Measurements from ENCODE around the gene ANKRD12. TPM values are rescaled to one million over a fixed set of nuclear protein-coding genes. Genes with fewer than 3 reads are reported as not detected.
A peak's percentile ranks its signal among the peaks of the same experiment; 100 is the strongest.

ANKRD12 gene
- total and polyA plus RNA-seq, 7 experiments from 2014 or later, result 48.7 to 274 (median 154) TPM

DNA sequence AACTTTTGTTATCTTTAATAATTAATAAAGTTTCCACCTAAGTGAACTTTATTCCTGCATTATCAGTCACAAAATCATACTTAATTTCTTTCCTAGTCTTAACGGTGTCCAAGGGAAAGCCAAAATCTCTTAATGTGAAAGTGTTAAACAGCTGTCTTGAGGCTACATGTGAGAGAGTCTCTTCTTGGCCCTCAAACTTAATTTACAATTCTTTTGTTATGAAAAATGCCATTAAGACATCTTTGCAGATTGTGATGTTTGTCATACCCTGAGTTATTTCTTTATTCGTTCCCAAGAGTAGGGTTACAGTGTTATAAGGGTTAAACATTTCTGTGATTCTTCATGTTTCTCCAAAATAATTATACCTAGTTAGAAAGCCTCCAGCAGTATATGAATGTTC, 64.6 kb downstream of the ANKRD12 start:
- no peaks in the 10 kb centered on the region for H3K9me3 ChIP-seq (ENCODE audit: control insufficient read depth in 2 of 3, low read length in 3 of 3)
- peaks cover 0 to 18% (median 10%) of the 10 kb centered on the region in 5 donors for H3K36me3 Mint-ChIP-seq
- no peak for ATAC-seq
- peaks cover 2 to 42% (median 22%) of the 10 kb centered on the region in 7 donors for H3K4me1 Mint-ChIP-seq
- POLR2A ChIA-PET, result no interaction called here
- H3K4me3 ChIP-seq (ENCODE audit: low read length), result no peak overlapping the region
- CTCF ChIA-PET, result no interaction called here
- no peaks in the 10 kb centered on the region for H3K27me3 ChIP-seq (ENCODE audit: control insufficient read depth in 2 of 2, insufficient read depth in 2 of 2, low read length in 2 of 2)
- no peak overlapping the region for H3K4me3 Mint-ChIP-seq
- H3K27ac Mint-ChIP-seq, result no peak overlapping the region
- no peak for DNase-seq
- H3K4me1 ChIP-seq (ENCODE audit: control insufficient read depth in 2 of 2, insufficient read depth in 2 of 2, low read length in 2 of 2), result no peaks in the 10 kb centered on the region
- no peaks in the 10 kb centered on the region for H3K27me3 Mint-ChIP-seq
- intact Hi-C loops (cut with micrococcal nuclease), result no loop called here
- no peak overlapping the region for H3K27ac ChIP-seq (ENCODE audit: low read depth, low read length)
- peaks cover 0 to 9% (median 3%) of the 10 kb centered on the region in 3 experiments for H3K36me3 ChIP-seq (ENCODE audit: control insufficient read depth in 2 of 3, insufficient read depth in 3 of 3, low read length in 3 of 3)
- no peaks in the 10 kb centered on the region for H3K9me3 Mint-ChIP-seq

DNA sequence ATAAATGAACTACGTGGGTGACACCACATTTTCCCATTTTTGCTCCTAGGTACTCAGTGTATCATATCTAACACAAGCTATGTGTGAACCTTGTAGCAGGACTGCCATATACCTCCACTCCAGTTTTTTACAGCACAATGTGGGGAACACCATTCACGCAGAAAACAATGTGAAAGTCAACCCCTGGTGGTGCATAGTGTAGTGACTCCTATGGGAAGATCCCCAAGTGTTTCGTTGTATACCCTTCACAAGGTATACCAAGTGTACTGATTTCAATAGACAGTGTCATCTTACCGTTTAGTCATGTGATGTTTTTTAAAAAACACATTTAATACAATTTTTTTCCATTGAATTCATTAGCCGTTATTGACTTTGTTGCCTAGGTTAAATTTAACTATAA, 68.1 kb downstream of the ANKRD12 start:
- Histone ChIP-seq H3K9me3 (ENCODE audit: control insufficient read depth in 2 of 3, low read length in 3 of 3) (no peaks in the 10 kb centered on the region), H3K4me1 (ENCODE audit: control insufficient read depth in 2 of 2, insufficient read depth in 2 of 2, low read length in 2 of 2) (no peaks in the 10 kb centered on the region), H3K4me3 (ENCODE audit: low read length) (no peak overlapping the region), H3K27ac (ENCODE audit: low read depth, low read length) (no peak overlapping the region), H3K27me3 (ENCODE audit: control insufficient read depth in 2 of 2, insufficient read depth in 2 of 2, low read length in 2 of 2) (no peaks in the 10 kb centered on the region), H3K36me3 (ENCODE audit: control insufficient read depth in 2 of 3, insufficient read depth in 3 of 3, low read length in 3 of 3) (peaks cover 0 to 22% (median 7%) of the 10 kb centered on the region in 3 experiments)
- POLR2A ChIA-PET, result no interaction called here
- ATAC-seq, result no peak
- no peaks in the 10 kb centered on the region for H3K27me3 Mint-ChIP-seq
- H3K9me3 Mint-ChIP-seq, result no peaks in the 10 kb centered on the region
- no peak for DNase-seq
- CTCF ChIA-PET, result interaction anchor here (1.8 kb wide), 1 partner anchor 131 kb away, joined by 6 read pairs; no protein-coding TSS in a partner anchor
- peaks cover 4 to 41% (median 17%) of the 10 kb centered on the region in 7 donors for H3K4me1 Mint-ChIP-seq
- H3K36me3 Mint-ChIP-seq, result peaks cover 0 to 11% (median 6%) of the 10 kb centered on the region in 5 donors
- intact Hi-C loops (cut with micrococcal nuclease), result no loop called here
- no peak overlapping the region for H3K4me3 Mint-ChIP-seq
- H3K27ac Mint-ChIP-seq, result no peak overlapping the region

DNA sequence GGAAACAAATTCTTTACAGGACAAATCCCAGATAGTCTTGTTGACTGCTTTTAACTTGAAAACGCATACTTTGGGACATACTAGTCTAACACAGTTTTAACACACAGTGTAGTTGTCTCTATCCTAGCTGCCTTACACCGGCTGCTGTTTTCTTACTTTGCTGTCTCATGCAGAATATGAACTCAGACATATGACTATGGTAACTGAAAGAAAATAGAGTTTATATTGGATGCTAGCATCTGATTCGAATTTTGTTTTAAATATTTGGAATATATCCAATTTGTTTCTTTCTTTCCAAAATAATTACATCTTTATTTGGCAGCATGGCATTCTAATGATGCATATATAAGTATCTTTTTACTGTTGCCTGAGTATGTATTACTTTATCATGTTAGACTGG, 69.8 kb downstream of the ANKRD12 start:
- Histone ChIP-seq H3K36me3 (ENCODE audit: control insufficient read depth in 2 of 3, insufficient read depth in 3 of 3, low read length in 3 of 3) (peaks cover 0 to 30% (median 7%) of the 10 kb centered on the region in 3 experiments), H3K4me1 (ENCODE audit: control insufficient read depth in 2 of 2, insufficient read depth in 2 of 2, low read length in 2 of 2) (peaks cover 0 to 4% of the 10 kb centered on the region in 2 donors), H3K9me3 (ENCODE audit: control insufficient read depth in 2 of 3, low read length in 3 of 3) (no peaks in the 10 kb centered on the region), H3K4me3 (ENCODE audit: low read length) (no peak overlapping the region), H3K27me3 (ENCODE audit: control insufficient read depth in 2 of 2, insufficient read depth in 2 of 2, low read length in 2 of 2) (no peaks in the 10 kb centered on the region), H3K27ac (ENCODE audit: low read depth, low read length) (no peak overlapping the region)
- no peaks in the 10 kb centered on the region for H3K27me3 Mint-ChIP-seq
- intact Hi-C loops (cut with micrococcal nuclease), result loop anchor here in 1 of 2 donors (2.0 kb wide), 1 partner anchor 14 kb away; no protein-coding TSS in a partner anchor
- H3K4me1 Mint-ChIP-seq, result peaks cover 8 to 32% (median 9%) of the 10 kb centered on the region in 7 donors
- H3K36me3 Mint-ChIP-seq, result peaks cover 0 to 15% (median 5%) of the 10 kb centered on the region in 5 donors
- ATAC-seq (no peak), DNase-seq (no peak)
- no peak overlapping the region for H3K27ac Mint-ChIP-seq
- H3K9me3 Mint-ChIP-seq, result no peaks in the 10 kb centered on the region
- no peak overlapping the region for H3K4me3 Mint-ChIP-seq
- ChIA-PET CTCF (interaction anchor here (1.7 to 1.8 kb wide), 2 partner anchors 17 to 132 kb away, joined by 4 to 6 read pairs; no protein-coding TSS in a partner anchor), POLR2A (no interaction called here)

DNA sequence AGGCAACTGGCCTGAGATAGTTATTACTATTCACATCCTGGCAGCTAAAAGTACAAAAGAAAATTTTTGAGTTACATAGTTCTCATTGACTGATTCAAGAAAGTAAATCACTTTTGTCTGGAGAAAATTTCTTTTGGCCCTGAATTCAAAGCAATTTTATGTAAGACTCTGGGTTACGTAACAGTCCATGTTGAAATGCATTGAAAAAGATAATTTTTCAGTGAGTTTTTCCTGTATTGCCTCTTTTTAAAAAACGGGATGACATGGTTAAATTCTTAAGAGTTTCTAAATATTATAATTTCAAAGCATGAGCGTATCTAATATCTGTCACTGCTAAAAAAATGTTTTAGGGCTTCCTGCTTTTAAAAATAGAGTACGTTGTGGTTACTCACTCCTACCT, 72.7 kb downstream of the ANKRD12 start:
- Mint-ChIP-seq H3K27me3 (no peaks in the 10 kb centered on the region), H3K27ac (no peak overlapping the region), H3K4me1 (peaks cover 6 to 45% (median 14%) of the 10 kb centered on the region in 7 donors), H3K36me3 (peaks cover 0 to 31% (median 14%) of the 10 kb centered on the region in 5 donors), H3K9me3 (no peaks in the 10 kb centered on the region), H3K4me3 (no peak overlapping the region)
- Histone ChIP-seq H3K9me3 (ENCODE audit: control insufficient read depth in 2 of 3, low read length in 3 of 3) (no peaks in the 10 kb centered on the region), H3K27me3 (ENCODE audit: control insufficient read depth in 2 of 2, insufficient read depth in 2 of 2, low read length in 2 of 2) (no peaks in the 10 kb centered on the region), H3K4me3 (ENCODE audit: low read length) (no peak overlapping the region), H3K4me1 (ENCODE audit: control insufficient read depth in 2 of 2, insufficient read depth in 2 of 2, low read length in 2 of 2) (peaks cover 0 to 6% of the 10 kb centered on the region in 2 donors), H3K27ac (ENCODE audit: low read depth, low read length) (no peak overlapping the region), H3K36me3 (ENCODE audit: control insufficient read depth in 2 of 3, insufficient read depth in 3 of 3, low read length in 3 of 3) (peaks cover 3 to 25% (median 7%) of the 10 kb centered on the region in 3 experiments)
- DNase-seq (no peak), ATAC-seq (no peak)
- intact Hi-C loops (cut with micrococcal nuclease), result no loop called here
- ChIA-PET CTCF (no interaction called here), POLR2A (no interaction called here)

DNA sequence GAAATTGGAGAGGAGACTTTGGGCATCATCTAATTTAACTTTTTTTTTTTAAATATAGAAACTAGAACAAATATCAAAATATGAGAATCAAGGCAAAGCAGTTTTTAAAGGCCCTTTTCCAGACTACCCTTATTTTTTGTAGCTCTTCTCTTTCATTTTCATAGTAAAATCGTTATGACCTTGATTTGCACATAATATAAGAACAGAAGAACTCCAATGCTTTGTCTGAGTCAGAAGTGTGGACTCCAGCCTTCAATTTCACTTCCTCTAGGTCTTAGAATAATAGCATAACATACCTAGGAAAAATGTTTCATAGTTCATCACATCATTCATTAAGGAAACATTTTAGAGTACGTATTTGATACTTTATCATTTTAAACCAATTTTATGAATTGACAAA, 74.4 kb downstream of the ANKRD12 start:
- no peak overlapping the region for H3K4me3 Mint-ChIP-seq
- intact Hi-C loops (cut with micrococcal nuclease), result loop anchor here in 1 of 2 donors (10.0 kb wide), 1 partner anchor 304 kb away; no protein-coding TSS in a partner anchor
- H3K9me3 Mint-ChIP-seq, result no peaks in the 10 kb centered on the region

DNA sequence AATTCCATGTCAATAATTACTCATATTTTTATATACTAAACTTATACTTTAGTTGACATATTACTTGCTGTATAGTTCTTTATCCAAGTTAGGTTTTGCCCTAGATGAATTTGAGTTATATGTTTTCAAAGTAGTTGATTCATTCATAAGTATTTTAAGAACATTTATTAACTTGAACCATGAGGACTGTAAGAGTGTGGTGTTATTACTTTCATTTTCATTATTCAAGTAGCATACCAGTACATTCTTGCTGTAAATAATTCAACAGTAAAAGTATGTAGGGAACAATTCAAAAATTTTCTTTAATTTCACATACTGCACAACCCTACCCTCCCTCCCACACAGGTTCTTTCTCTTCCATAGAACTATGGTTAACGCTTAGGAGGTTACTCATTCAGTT, 75.4 kb downstream of the ANKRD12 start:
- CTCF ChIA-PET, result no interaction called here
- H3K4me3 Mint-ChIP-seq, result no peak overlapping the region
- ATAC-seq, result no peak

More for the DNA sequence above, 74.4 kb downstream of the ANKRD12 start:
- H3K27ac Mint-ChIP-seq, result peak overlapping the region in 1 of 9 donors; percentile 72
- CTCF ChIA-PET, result no interaction called here
- H3K27me3 Mint-ChIP-seq, result no peaks in the 10 kb centered on the region
- peaks cover 0 to 43% (median 26%) of the 10 kb centered on the region in 5 donors for H3K36me3 Mint-ChIP-seq
- Histone ChIP-seq H3K9me3 (ENCODE audit: control insufficient read depth in 2 of 3, low read length in 3 of 3) (no peaks in the 10 kb centered on the region), H3K27ac (ENCODE audit: low read depth, low read length) (no peak overlapping the region), H3K27me3 (ENCODE audit: control insufficient read depth in 2 of 2, insufficient read depth in 2 of 2, low read length in 2 of 2) (no peaks in the 10 kb centered on the region), H3K36me3 (ENCODE audit: control insufficient read depth in 2 of 3, insufficient read depth in 3 of 3, low read length in 3 of 3) (peaks cover 5 to 38% (median 7%) of the 10 kb centered on the region in 3 experiments), H3K4me1 (ENCODE audit: control insufficient read depth in 2 of 2, insufficient read depth in 2 of 2, low read length in 2 of 2) (peaks cover 0 to 6% of the 10 kb centered on the region in 2 donors), H3K4me3 (ENCODE audit: low read length) (no peak overlapping the region)
- DNase-seq (no peak), ATAC-seq (no peak)
- POLR2A ChIA-PET, result no interaction called here
- peaks cover 0 to 42% (median 14%) of the 10 kb centered on the region in 7 donors for H3K4me1 Mint-ChIP-seq

More for the DNA sequence above, 75.4 kb downstream of the ANKRD12 start:
- Mint-ChIP-seq H3K9me3 (no peaks in the 10 kb centered on the region), H3K27me3 (no peaks in the 10 kb centered on the region), H3K4me1 (peaks cover 0 to 40% (median 14%) of the 10 kb centered on the region in 7 donors), H3K36me3 (peaks cover 0 to 50% (median 29%) of the 10 kb centered on the region in 5 donors), H3K27ac (peak overlapping the region in 2 of 9 donors; percentile 25 to 72)
- Histone ChIP-seq H3K36me3 (ENCODE audit: control insufficient read depth in 2 of 3, insufficient read depth in 3 of 3, low read length in 3 of 3) (peaks cover 7 to 45% (median 7%) of the 10 kb centered on the region in 3 experiments), H3K4me1 (ENCODE audit: control insufficient read depth in 2 of 2, insufficient read depth in 2 of 2, low read length in 2 of 2) (peaks cover 0 to 6% of the 10 kb centered on the region in 2 donors), H3K27ac (ENCODE audit: low read depth, low read length) (no peak overlapping the region), H3K9me3 (ENCODE audit: control insufficient read depth in 2 of 3, low read length in 3 of 3) (no peaks in the 10 kb centered on the region), H3K27me3 (ENCODE audit: control insufficient read depth in 2 of 2, insufficient read depth in 2 of 2, low read length in 2 of 2) (no peaks in the 10 kb centered on the region), H3K4me3 (ENCODE audit: low read length) (no peak overlapping the region)
- no peak for DNase-seq
- POLR2A ChIA-PET, result no interaction called here
- intact Hi-C loops (cut with micrococcal nuclease), result loop anchor here (2.0 to 10.0 kb wide), 2 partner anchors 139 to 303 kb away; no protein-coding TSS in a partner anchor

Data from naive thymus-derived CD4-positive, alpha-beta T cell (primary cell).